ENCODE results near the gene IRAK1.

Gene IRAK1

GRCh38 chrX:153974003-153974725, 45.5 kb downstream of the IRAK1 start:
- FAIRE-seq = peak; percentile 48
- no peak for DNase-seq (ENCODE audit: extremely low spot score, insufficient read length, low read depth)

- no peak for FAIRE-seq
- DNase-seq (ENCODE audit: extremely low spot score, insufficient read length, low read depth) = no peak
Measured at GRCh38 chrX:153973127-153974002, 46.3 kb downstream of the IRAK1 start.

- DNase-seq (ENCODE audit: extremely low spot score, insufficient read length, low read depth) (peak; percentile 69), FAIRE-seq (no peak)
Measured at GRCh38 chrX:153972368-153973126, 47.2 kb downstream of the IRAK1 start, which contains the start of gene TMEM187. TMEM187 (plus strand) TSS chrX:153972754; CDS start chrX:153982063, 9,309 bp downstream.

- DNase-seq (ENCODE audit: extremely low spot score, insufficient read length, low read depth) (peak; percentile 48), FAIRE-seq (peak; percentile 97)
Measured at GRCh38 chrX:153971450-153972367, 48.0 kb downstream of the IRAK1 start, which contains the start of gene HCFC1. HCFC1 (minus strand) TSS chrX:153971818; CDS start chrX:153970840, 978 bp downstream.

GRCh38 chrX:153971124-153971449, 48.6 kb downstream of the IRAK1 start:
- peak; percentile 33 for DNase-seq (ENCODE audit: extremely low spot score, insufficient read length, low read depth)

GRCh38 chrX:153970357-153971123, 49.2 kb downstream of the IRAK1 start:
- DNase-seq (ENCODE audit: extremely low spot score, insufficient read length, low read depth) = no peak
- no peak for FAIRE-seq

More at GRCh38 chrX:153971124-153971449, 48.6 kb downstream of the IRAK1 start:
- no peak for FAIRE-seq

- FAIRE-seq = no peak
- no peak for DNase-seq (ENCODE audit: extremely low spot score, insufficient read length, low read depth)
Measured at GRCh38 chrX:153969904-153970356, 49.8 kb downstream of the IRAK1 start.

- FAIRE-seq (no peak), DNase-seq (ENCODE audit: extremely low spot score, insufficient read length, low read depth) (no peak)
Measured at GRCh38 chrX:153969125-153969903, 50.4 kb downstream of the IRAK1 start.

- FAIRE-seq = peak; percentile 94
- no peak for DNase-seq (ENCODE audit: extremely low spot score, insufficient read length, low read depth)
Measured at GRCh38 chrX:153968754-153969124, 51.0 kb downstream of the IRAK1 start.

GRCh38 chrX:153968255-153968654, 51.4 kb downstream of the IRAK1 start:
- no peak for DNase-seq (ENCODE audit: extremely low spot score, insufficient read length, low read depth)
- no peak for FAIRE-seq

- FAIRE-seq (peak; percentile 94), DNase-seq (ENCODE audit: extremely low spot score, insufficient read length, low read depth) (no peak)
Measured at GRCh38 chrX:153967536-153968224, 52.0 kb downstream of the IRAK1 start.

- no peak for DNase-seq (ENCODE audit: extremely low spot score, insufficient read length, low read depth)
- FAIRE-seq = no peak
Measured at GRCh38 chrX:153966841-153967535, 52.7 kb downstream of the IRAK1 start.

- FAIRE-seq (no peak), DNase-seq (ENCODE audit: extremely low spot score, insufficient read length, low read depth) (no peak)
Measured at GRCh38 chrX:153966283-153966688, 53.4 kb downstream of the IRAK1 start.

GRCh38 chrX:153965406-153965805, 54.3 kb downstream of the IRAK1 start:
- DNase-seq (ENCODE audit: extremely low spot score, insufficient read length, low read depth) (no peak), FAIRE-seq (no peak)

- DNase-seq (ENCODE audit: extremely low spot score, insufficient read length, low read depth) = no peak
- FAIRE-seq = no peak
Measured at GRCh38 chrX:153964105-153964504, 55.6 kb downstream of the IRAK1 start.

GRCh38 chrX:153963546-153963945, 56.2 kb downstream of the IRAK1 start:
- FAIRE-seq = no peak
- DNase-seq (ENCODE audit: extremely low spot score, insufficient read length, low read depth) = no peak

GRCh38 chrX:153961292-153961691, 58.4 kb downstream of the IRAK1 start:
- FAIRE-seq (no peak), DNase-seq (ENCODE audit: extremely low spot score, insufficient read length, low read depth) (no peak)
